Gastrocnemius medialis (tissue), 4 donors: ENCODE data around the gene HTR2A. TPM values are rescaled to one million over a fixed set of nuclear protein-coding genes. Genes with fewer than 3 reads are reported as not detected.
A peak's percentile ranks its signal among the peaks of the same experiment; 100 is the strongest.

Source experiments
- ATAC-seq, 2 donors: fragments of 150-250 bp; one replicate each; pipeline ENCODE4 v1.9.1; 2016
- DNase-seq, 2 donors: peaks; one replicate each; pipeline ENCODE4 v3.0.0-alpha.2; 2019
- H3K27ac ChIP-seq, 4 donors: fragments of 200-600 bp; sonication (generic); 1 replicate in 1 of 4; 2 replicates in 3 of 4; pipeline ENCODE4 v1.5.1; 2016 to 2018; ENCODE audit warnings: mild to moderate bottlenecking in 2 of 4, moderate library complexity in 1 of 4
- H3K27me3 ChIP-seq, 3 donors: fragments of 200-600 bp; sonication (generic) in 2 of 3; 1 replicate in 1 of 3; 2 replicates in 2 of 3; pipeline versions ENCODE4 v1.5.1 to v1.6.0; 2016 to 2019; ENCODE audit warnings: mild to moderate bottlenecking in 1 of 3, moderate library complexity in 1 of 3
- H3K36me3 ChIP-seq, 2 donors: fragments of 200-600 bp; sonication (generic) in 1 of 2; one replicate each; pipeline ENCODE4 v1.5.1; 2017 to 2018
- H3K4me1 ChIP-seq, 2 donors: fragments of 200-600 bp; sonication (generic) in 1 of 2; one replicate each; pipeline ENCODE4 v1.5.1; 2016 to 2017; ENCODE audit warnings: mild to moderate bottlenecking in 2 of 2
- H3K4me3 ChIP-seq, 4 donors: fragments of 200-600 bp; sonication (generic) in 3 of 4; 1 replicate in 1 of 4; 2 replicates in 3 of 4; pipeline ENCODE4 v1.5.1; 2016 to 2019; ENCODE audit warnings: mild to moderate bottlenecking in 2 of 4
- H3K9me3 ChIP-seq, 3 donors: fragments of 200-600 bp; sonication (generic) in 2 of 3; 1 replicate in 1 of 3; 2 replicates in 2 of 3; pipeline ENCODE4 v1.5.1; 2016 to 2019
- POLR2A ChIP-seq, 2 donors: fragments of 450-650 bp; IDR thresholded peaks; one replicate each; pipeline ENCODE4 v1.6.1; 2017; ENCODE audit warnings: antibody characterized with exemption in 2 of 2, mild to moderate bottlenecking in 2 of 2, moderate library complexity in 2 of 2
- in situ Hi-C, 4 donors: fragments of 200-750 bp; cut with MboI; loops; one replicate each; pipeline versions ENCODE4 v1.15.0 to v1.8.0; 2017; ENCODE audit warnings: low sequenced_read_pairs in 4 of 4
- intact Hi-C: fragments of 100-400 bp; cut with DNase I; formaldehyde crosslinking; loops from one replicate; pipeline ENCODE4 v1.15.1; 2023; ENCODE audit warnings: low total_unique reads
- total RNA-seq, 4 donors: library from RNA; depleted of rRNA; stranded (reverse); fragments of >200 nt; gene quantifications; one replicate each; pipeline versions ENCODE4 v1.1.0 to v1.2.3, GENCODE V29; 2016
- TF ChIP-seq, protein P1 (sequence below), 5 experiments: fragments of 450-650 bp in 3 of 5; fragments of 200-600 bp in 2 of 5; sonication (generic) in 2 of 5; IDR thresholded peaks in 4 of 5; conservative IDR thresholded peaks in 1 of 5; 1 replicate in 4 of 5; 2 replicates in 1 of 5; pipeline ENCODE4 v1.5.1; 2016 to 2019; ENCODE audit warnings: antibody characterized with exemption in 5 of 5, mild to moderate bottlenecking in 3 of 5, moderate library complexity in 3 of 5

Gene HTR2A
- total RNA-seq, 4 donors from 2014 or later, result 0.55 TPM; not detected in 3

DNA sequence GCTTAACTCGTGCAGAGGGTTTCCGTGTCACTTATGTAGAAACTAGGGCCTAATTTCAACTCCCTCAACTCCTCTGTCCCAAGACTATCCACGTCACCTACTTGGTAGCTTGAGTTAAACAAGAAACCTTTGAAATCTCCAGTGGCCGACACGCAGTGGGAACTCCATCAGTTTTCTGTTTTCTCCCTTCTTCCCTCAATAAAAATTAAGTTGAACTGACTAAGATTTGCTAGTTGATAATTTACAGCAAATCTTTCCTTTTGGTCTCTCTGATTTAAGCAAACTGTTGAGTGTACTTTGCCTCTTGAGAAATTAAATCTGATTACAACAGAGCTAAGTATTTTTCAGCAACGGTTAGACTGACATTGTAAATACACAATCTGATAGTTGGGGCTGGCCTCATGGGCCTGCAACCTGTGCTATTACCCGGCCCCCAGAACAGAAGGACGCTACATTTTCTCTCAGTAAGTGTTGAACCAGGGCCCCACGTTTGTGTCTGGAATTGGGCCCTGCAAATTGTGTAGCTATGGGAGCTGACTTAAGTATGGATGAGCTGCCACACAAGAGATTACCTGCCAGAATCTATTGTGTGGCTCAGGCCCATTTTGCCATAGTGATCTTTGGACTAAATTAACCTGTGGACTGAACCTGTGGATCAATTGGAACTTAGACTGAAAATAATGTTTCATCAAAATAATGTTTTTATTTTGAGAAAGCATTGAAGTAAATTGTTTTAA is 99.2 kb downstream of the HTR2A start:
- ATAC-seq (no peak), DNase-seq (no peak)
- TF ChIP-seq, protein P1, sequence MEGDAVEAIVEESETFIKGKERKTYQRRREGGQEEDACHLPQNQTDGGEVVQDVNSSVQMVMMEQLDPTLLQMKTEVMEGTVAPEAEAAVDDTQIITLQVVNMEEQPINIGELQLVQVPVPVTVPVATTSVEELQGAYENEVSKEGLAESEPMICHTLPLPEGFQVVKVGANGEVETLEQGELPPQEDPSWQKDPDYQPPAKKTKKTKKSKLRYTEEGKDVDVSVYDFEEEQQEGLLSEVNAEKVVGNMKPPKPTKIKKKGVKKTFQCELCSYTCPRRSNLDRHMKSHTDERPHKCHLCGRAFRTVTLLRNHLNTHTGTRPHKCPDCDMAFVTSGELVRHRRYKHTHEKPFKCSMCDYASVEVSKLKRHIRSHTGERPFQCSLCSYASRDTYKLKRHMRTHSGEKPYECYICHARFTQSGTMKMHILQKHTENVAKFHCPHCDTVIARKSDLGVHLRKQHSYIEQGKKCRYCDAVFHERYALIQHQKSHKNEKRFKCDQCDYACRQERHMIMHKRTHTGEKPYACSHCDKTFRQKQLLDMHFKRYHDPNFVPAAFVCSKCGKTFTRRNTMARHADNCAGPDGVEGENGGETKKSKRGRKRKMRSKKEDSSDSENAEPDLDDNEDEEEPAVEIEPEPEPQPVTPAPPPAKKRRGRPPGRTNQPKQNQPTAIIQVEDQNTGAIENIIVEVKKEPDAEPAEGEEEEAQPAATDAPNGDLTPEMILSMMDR (IDR thresholded peaks at IDR 0.05 in 4 of 5, conservative IDR thresholded peaks at IDR 0.05 in 1 of 5), result no peak
- no peak for TF ChIP-seq POLR2A (IDR thresholded peaks at IDR 0.05)
- no peaks in the 10 kb centered on the region for H3K27me3 ChIP-seq
- no peaks in the 10 kb centered on the region for H3K9me3 ChIP-seq
- in situ Hi-C loops (no loop called here), intact Hi-C loops (loop anchor here (5.0 kb wide), 1 partner anchor 245 kb away; the partner anchor contains the start of gene LRCH1)
- H3K27ac ChIP-seq, result peak overlapping the region; percentile 86 to 94 (median 92)
- peaks cover 25 to 35% of the 10 kb centered on the region in 2 donors for H3K4me1 ChIP-seq
- H3K4me3 ChIP-seq, result peak overlapping the region; percentile 72 to 90 (median 79)
- H3K36me3 ChIP-seq, result no peaks in the 10 kb centered on the region

DNA sequence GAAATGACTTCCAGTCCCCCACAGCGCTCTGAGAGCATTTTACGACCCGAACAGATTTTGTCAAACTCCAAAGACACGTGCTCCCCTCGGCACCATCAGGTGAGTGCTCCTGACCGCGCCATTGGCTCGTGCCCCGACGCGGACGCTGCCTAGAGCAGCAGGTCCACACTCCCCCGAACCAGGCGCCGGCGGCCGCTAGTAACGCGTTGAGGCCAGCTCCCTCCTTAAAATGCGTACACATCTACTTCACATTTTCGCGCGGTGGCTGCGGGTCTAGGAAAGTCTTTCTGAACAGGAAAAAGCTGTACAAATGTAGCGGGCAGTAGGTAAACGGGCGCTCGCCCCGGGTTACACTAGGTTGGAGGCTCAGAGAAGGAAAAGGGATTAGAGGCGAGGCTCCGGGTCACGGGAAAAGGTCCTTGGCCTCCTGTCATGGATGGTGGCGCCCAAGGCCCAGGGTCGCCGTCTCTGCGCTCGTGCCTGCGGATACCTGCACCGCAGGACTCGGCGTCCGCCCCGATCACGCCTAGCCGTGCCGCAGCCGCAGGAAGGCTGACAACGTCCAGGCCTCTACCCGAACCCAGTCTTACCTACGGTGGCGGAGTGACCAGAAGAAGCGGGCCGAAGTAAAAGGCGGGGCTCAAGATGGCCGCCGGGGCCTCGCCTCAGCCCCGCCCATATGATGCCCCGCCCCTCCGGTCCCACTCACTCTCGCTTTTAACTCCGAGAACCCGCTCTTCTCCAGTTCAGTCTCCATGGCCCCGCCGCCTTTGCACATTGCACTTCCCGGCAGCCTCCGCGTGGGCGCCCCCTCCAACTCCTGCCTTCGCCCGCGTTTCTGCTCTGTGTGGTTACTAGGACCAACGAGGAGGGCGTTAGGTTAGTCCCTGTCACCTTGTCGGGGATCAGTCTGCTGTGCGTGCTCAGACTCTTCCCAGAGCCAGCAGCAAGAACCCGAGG is 100.1 kb downstream of the HTR2A start, which contains the start of gene ESD:
Gene ESD, minus strand, starts transcription at position 647 of the 960 bp plus-strand sequence. CDS start 5,748 bp downstream, outside the sequence.
- Histone ChIP-seq H3K27ac (peak within 1 kb of the TSS; percentile 86 to 94 (median 92)), H3K27me3 (no peaks in the 10 kb centered on the region), H3K4me1 (peaks cover 25 to 35% of the 10 kb centered on the region in 2 donors), H3K9me3 (no peaks in the 10 kb centered on the region), H3K36me3 (peaks cover 0 to 4% of the 10 kb centered on the region in 2 donors), H3K4me3 (peak within 1 kb of the TSS; percentile 72 to 90 (median 79))
- DNase-seq (peak; percentile 85 to 91), ATAC-seq (peak; percentile 93 to 95)
- intact Hi-C loops (loop anchor here (5.0 kb wide), 1 partner anchor 244 kb away; the partner anchor contains the start of gene LRCH1), in situ Hi-C loops (no loop called here)
- TF ChIP-seq, protein P1 (IDR thresholded peaks at IDR 0.05 in 4 of 5, conservative IDR thresholded peaks at IDR 0.05 in 1 of 5), result no peak
- peak; percentile 52 to 86 for TF ChIP-seq POLR2A (IDR thresholded peaks at IDR 0.05)

- DNase-seq (no peak), ATAC-seq (no peak)
- Histone ChIP-seq H3K27me3 (no peaks in the 10 kb centered on the region), H3K4me1 (peaks cover 25 to 35% of the 10 kb centered on the region in 2 donors), H3K4me3 (peak overlapping the region; percentile 72 to 90 (median 79)), H3K9me3 (no peaks in the 10 kb centered on the region), H3K27ac (peak overlapping the region; percentile 86 to 94 (median 92)), H3K36me3 (peaks cover 0 to 10% of the 10 kb centered on the region in 2 donors)
- in situ Hi-C loops, result no loop called here
- intact Hi-C loops, result loop anchor here (5.0 kb wide), 1 partner anchor 244 kb away; the partner anchor contains the start of gene LRCH1
- TF ChIP-seq, protein P1 (IDR thresholded peaks at IDR 0.05 in 4 of 5, conservative IDR thresholded peaks at IDR 0.05 in 1 of 5), result no peak
- no peak for TF ChIP-seq POLR2A (IDR thresholded peaks at IDR 0.05)
Observed at GRCh38 chr13:46796129-46796514, 100.7 kb downstream of the HTR2A start.

DNA sequence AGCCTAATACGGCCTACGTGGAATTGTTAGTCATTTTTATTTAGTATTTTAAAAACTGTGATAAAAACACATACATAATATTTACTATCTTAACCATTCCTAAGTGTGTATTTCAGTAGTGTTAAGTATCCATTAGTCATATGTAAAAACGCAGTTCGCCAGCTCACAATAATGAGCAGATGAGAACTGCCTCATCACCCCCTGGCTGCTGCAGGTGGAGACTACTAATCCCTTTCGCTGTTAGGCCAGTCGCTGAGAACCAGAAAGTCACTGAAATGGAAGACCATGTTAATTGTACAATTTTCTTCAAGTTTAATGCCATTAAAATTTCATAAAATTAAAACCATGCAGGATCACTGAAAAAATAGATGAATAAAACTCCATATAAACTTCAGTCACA is 101.5 kb downstream of the HTR2A start:
- H3K4me3 ChIP-seq, result no peak overlapping the region
- DNase-seq (no peak), ATAC-seq (no peak)
- TF ChIP-seq POLR2A (IDR thresholded peaks at IDR 0.05), result no peak
- TF ChIP-seq, protein P1 (IDR thresholded peaks at IDR 0.05 in 4 of 5, conservative IDR thresholded peaks at IDR 0.05 in 1 of 5), result no peak
- H3K36me3 ChIP-seq, result peaks cover 5 to 18% of the 10 kb centered on the region in 2 donors
- H3K27me3 ChIP-seq, result no peaks in the 10 kb centered on the region
- no peaks in the 10 kb centered on the region for H3K9me3 ChIP-seq
- intact Hi-C loops, result loop anchor here (5.0 kb wide), 1 partner anchor 243 kb away; the partner anchor contains the start of gene LRCH1
- peak overlapping the region in 2 of 4 donors; percentile 90 to 93 for H3K27ac ChIP-seq
- peaks cover 25 to 35% of the 10 kb centered on the region in 2 donors for H3K4me1 ChIP-seq
- in situ Hi-C loops, result no loop called here
